ENCODE data around the gene ITGAL. TPM values are rescaled to one million over a fixed set of nuclear protein-coding genes. Genes with fewer than 3 reads are reported as not detected.
A peak's percentile ranks its signal among the peaks of the same experiment; 100 is the strongest.

The ITGAL gene
- total and polyA plus RNA-seq, 2 of the 13 experiments (the other 11 are each of a cell fraction or from before 2014, with no cell fraction given): 0.86 to 1.2 TPM

DNA sequence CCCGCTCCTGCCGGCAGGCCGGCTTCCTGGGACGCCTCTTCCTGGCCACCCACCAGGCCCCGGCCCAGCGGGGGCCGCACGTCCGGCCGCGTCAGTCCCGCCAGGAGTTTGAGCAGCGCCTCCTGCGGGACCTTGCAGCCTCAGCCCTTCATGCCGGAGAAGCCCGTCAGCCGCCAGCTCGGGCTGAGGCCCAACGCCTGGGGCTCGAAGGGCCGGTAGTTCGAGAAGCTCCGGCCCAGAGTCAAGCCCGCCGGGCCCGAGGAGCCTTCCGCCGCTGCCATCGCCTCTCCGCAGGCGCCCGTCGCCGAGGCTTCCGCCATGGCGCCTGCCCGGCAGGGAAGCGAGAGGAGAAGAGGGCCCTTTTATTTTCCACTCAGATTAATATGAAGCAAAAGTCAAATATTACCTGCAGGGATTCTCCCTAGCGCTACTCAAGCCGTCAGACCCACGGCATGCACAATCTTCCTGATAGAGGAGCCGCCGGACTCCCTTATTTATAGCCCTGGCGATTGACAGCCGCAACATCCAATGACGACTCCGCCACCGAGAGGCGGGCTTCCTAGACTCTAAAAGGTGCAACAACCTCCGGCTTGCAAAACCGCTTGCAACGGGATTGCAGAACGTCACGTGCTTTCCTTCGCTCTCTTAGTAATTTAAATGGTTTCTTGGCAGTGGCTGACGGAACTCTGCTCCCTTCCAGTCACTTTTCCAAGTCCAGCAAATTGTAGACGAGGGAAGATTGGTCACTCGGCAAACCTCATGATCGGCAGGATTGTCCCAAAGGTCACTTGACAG lies 26.9 kb upstream of the ITGAL start, which contains the start of gene SEPHS2 (continued):
- TF ChIP-seq ZBTB4 (CRISPR knock-in tag; IDR thresholded peaks at IDR 0.05; ENCODE audit: borderline replicate concordance) (0 out of 2 replicates have a peak, but pooled peaks have one; percentile 48), NONO (IDR thresholded peaks at IDR 0.05) (no peak), NONO (CRISPR knock-in tag; conservative IDR thresholded peaks at IDR 0.05) (peak; percentile 46; the same call in 1 of the 2 replicates), ZNF136 (CRISPR knock-in tag; IDR thresholded peaks at IDR 0.05; ENCODE audit: low read depth) (no peak; the same call in 1 of the 2 replicates), ATRX (CRISPR knock-in tag; IDR thresholded peaks at IDR 0.05; ENCODE audit: borderline replicate concordance) (no peak), NCOA5 (CRISPR knock-in tag; IDR thresholded peaks at IDR 0.05) (no peak), ZNF580 (CRISPR knock-in tag; IDR thresholded peaks at IDR 0.05; ENCODE audit: borderline replicate concordance, low read depth) (no peak), SYNCRIP (IDR thresholded peaks at IDR 0.05; ENCODE audit: insufficient read depth, low read depth, low read length) (no peak), RORA (CRISPR knock-in tag; IDR thresholded peaks at IDR 0.05) (0 out of 2 replicates have a peak, but pooled peaks have one; percentile 35), ZNF782 (CRISPR knock-in tag; IDR thresholded peaks at IDR 0.05; ENCODE audit: borderline replicate concordance) (no peak), MAFF (IDR thresholded peaks at IDR 0.05; ENCODE audit: low read depth, low read length) (peak; percentile 32; the same call in 1 of the 2 replicates), RBM39 (IDR thresholded peaks at IDR 0.05; ENCODE audit: low read depth, low read length, poor library complexity, severe bottlenecking) (peak; percentile 92), SPEN (CRISPR knock-in tag; IDR thresholded peaks at IDR 0.05; ENCODE audit: low read depth) (peak; percentile 47; the same call in 1 of the 2 replicates), ZNF841 (CRISPR knock-in tag; IDR thresholded peaks at IDR 0.05; ENCODE audit: borderline replicate concordance) (no peak), RNF2 (conservative IDR thresholded peaks at IDR 0.05; ENCODE audit: low read depth) (peak; percentile 79), FOXA1 (IDR thresholded peaks at IDR 0.05) (no peak), FOXA1 (CRISPR knock-in tag; IDR thresholded peaks at IDR 0.05) (peak; percentile 17; the same call in 1 of the 2 replicates), CBX2 (IDR thresholded peaks at IDR 0.05; ENCODE audit: low read depth, low read length) (no peak), CBX2 (CRISPR knock-in tag; IDR thresholded peaks at IDR 0.05; ENCODE audit: low read depth) (no peak)
- TF ChIP-seq, protein P1, sequence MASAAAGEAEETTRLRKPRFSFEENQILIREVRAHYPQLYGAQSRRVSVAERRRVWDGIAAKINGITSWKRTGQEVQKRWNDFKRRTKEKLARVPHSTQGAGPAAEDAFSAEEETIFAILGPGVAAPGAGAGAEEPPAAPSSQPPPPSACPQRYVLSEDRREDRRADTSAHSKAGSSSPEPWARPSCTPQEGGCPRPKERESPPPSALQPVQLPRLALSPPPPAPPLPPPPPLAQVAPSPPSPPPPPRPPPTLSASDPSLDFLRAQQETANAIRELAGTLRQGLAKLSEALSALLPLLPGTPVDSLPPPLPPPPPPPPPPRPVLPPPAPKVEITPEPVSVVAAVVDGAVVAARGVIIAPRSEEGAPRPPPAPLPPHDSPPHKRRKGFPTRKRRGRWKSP (CRISPR knock-in tag; IDR thresholded peaks at IDR 0.05): peak; percentile 67
- TF ChIP-seq, protein P2, sequence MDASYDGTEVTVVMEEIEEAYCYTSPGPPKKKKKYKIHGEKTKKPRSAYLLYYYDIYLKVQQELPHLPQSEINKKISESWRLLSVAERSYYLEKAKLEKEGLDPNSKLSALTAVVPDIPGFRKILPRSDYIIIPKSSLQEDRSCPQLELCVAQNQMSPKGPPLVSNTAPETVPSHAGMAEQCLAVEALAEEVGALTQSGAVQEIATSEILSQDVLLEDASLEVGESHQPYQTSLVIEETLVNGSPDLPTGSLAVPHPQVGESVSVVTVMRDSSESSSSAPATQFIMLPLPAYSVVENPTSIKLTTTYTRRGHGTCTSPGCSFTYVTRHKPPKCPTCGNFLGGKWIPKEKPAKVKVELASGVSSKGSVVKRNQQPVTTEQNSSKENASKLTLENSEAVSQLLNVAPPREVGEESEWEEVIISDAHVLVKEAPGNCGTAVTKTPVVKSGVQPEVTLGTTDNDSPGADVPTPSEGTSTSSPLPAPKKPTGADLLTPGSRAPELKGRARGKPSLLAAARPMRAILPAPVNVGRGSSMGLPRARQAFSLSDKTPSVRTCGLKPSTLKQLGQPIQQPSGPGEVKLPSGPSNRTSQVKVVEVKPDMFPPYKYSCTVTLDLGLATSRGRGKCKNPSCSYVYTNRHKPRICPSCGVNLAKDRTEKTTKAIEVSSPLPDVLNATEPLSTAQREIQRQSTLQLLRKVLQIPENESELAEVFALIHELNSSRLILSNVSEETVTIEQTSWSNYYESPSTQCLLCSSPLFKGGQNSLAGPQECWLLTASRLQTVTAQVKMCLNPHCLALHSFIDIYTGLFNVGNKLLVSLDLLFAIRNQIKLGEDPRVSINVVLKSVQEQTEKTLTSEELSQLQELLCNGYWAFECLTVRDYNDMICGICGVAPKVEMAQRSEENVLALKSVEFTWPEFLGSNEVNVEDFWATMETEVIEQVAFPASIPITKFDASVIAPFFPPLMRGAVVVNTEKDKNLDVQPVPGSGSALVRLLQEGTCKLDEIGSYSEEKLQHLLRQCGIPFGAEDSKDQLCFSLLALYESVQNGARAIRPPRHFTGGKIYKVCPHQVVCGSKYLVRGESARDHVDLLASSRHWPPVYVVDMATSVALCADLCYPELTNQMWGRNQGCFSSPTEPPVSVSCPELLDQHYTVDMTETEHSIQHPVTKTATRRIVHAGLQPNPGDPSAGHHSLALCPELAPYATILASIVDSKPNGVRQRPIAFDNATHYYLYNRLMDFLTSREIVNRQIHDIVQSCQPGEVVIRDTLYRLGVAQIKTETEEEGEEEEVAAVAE (CRISPR knock-in tag; IDR thresholded peaks at IDR 0.05; ENCODE audit: borderline replicate concordance): no peak
